Inflammatory macrophage treated with lipopolysaccharide for 4 hours (primary cell): ENCODE measurements around the gene CIAPIN1.

ENCODE experiments used
- DNase-seq: peaks from one replicate; pipeline ENCODE4 v3.0.0-alpha.2; 2020

Gene CIAPIN1

DNA sequence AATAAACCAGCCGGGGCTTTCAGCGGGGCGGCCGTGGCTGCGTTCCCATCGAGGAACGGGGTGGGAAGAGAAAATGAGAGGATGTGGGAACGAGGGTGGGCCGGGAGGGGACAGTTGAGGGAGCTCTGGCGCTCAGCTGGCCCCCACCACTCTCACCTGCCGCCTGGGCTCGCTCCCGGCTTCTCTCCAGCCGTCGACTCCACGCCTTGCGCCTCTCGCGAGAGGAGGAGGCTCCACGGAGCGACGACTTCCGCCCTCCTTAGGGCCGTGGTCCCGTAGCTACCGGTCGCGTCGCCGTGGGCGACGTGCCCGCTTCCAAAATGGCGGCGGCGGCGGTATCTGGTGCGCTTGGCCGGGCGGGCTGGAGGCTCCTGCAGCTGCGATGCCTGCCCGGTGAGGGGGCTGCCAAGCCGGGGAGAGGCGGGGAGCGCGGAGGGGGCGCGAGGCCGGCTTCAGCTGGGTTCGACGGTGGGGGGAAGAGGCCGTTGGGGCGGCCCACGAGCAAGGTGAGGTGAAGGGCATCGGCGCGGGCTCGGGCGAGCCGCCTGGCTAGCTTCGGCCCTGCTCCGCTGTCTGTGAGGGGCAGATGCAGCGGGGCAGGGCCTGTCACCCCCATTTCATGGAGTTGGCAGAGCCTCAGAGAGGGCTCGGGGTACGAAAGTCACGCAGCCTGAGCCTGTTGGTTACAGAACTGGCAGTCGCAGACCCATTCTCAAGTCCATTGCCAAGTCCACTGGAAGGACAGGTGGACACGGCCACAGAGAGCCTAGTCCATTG lies at the start of gene CIAPIN1, which contains the start of gene COQ9:
CIAPIN1 (minus strand) TSS at position 200 of the 777 bp plus-strand sequence. CDS start 6,457 bp downstream, outside the sequence.
COQ9 (plus strand) TSS at position 294 of the 777 bp plus-strand sequence; CDS start at position 321, 27 bp downstream.
- peak; percentile 96 for DNase-seq

DNA sequence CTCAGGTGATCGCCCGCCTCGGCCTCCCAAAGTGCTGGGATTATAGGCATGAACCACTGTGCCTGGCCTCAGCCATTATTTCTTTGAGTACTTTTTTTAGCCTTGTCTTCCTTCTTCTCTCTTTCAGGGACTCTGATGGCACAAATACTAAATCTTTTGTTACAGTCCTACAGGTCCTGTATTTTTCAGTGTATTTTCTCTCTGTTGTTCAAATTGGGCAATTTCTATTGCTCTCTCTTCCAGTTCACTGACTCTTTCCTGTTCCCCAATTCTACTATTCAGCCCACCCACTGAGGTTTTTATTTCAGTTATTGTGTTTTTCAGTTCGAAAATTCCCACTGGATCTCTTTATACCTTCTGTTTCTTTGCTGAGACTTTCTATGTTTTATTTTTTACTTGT lies 46.6 kb upstream of the CIAPIN1 start:
- DNase-seq, result no peak

DNA sequence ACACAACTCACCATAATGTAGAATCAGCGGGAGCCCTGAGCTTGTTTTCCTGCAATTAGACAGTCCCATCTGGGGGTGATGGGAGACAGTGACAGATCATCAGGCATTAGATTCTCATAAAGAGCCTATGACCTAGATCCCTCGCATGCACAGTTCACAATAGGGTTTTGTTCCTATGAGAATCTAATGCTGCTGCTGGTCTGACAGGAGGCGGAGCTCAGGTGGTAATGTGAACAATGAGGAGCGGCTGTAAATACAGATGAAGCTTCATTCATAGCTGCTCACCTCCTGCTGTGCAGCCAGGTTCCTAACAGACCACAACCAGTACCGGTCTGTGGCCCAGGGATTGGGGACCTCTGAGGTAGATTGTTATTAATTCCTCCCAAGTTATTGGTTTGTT lies 42.0 kb upstream of the CIAPIN1 start:
- DNase-seq, result no peak

DNA sequence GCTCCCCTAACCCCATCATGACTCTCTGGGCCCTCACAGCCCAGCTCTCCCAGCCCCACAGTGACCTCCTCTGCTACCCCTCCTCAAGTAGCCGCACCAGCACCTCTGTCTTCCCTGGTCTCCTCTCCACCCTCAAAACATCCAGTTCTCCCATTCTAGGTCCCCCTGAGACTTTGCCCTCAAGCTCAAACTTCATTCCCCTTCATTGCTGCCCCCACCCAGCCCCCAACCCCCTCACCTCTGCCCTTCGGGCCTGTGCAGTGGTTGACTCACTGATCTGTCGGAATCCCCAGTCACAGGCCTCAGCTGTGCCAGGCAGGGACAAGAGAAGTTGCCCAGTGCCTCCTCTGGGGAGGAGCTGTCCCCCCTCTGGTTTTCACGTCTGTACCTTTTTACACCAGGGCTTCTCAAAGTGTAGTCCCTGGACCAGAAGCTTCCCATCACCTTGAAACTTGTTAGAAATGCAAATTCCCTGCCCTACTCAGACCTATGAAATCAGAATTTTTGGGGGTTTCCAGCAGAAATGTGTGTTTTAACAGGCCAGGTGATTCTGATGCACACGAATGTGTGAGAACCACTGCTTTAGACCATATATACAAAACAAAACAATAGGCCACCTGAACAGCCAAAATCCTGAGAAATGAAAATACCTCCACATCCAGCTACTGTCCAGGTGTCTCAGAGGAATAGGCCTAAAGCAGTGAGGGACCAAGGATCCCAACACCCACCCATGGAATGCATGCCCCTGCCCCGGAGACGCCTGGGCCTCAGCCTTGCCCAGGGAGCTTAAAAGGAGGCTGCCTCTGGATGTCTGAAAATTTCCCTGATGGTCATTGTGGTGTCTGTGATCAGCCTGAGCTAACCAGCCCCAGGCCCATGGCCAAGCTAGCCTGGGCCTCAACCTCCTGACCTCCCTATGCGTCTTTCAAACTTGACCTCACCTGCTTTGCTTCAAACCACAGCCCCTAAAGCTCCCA lies 40.0 kb upstream of the CIAPIN1 start:
- DNase-seq, result no peak

DNA sequence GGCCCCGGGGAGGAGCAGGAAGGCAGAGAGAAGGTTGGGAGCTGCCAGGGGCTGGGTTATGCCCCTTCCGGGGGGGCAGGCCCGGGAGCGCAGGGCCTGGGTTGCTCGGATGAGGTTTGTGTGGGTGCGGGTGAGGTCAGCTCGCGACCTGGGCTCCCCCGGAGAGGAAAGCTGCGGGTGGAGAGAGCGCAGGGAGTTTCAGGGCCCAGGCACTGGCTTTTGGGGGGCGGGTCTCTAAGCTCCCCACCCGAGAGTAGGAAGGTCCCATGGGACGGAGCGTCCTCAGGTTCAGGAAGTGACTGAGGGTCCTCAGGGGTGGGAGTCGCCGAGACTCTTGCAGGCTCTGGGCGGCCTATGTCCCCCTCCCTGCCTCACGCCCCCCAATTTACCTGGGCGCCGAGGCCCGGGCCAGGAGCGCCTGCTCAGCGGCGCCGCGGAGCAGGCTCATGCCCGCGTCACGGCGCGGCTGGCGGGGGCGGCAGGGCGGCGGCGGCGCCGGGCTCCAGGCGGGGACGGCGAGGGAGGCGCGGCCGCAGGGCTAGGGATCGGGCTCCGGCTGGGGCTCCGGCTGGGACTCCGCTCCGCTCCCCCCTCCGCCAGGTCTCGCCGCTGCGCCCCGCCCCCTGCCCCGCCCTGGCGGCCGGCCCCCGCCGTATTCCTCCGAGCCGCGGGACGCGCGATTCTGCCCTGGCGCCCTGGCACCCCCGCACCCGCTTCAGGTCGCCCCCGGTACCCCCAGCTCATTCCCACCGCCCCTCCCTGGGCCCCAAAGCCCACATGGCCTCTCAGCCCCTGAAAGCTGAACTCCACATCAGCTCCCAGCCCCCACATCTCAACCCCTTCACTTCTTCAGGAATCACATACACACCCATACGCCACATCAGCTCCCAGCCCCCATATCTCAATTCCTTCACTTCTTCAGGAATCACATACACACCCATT lies 39.0 kb upstream of the CIAPIN1 start, which contains the start of gene DOK4:
DOK4 (minus strand) TSS at position 578 of the 942 bp plus-strand sequence. CDS start 6,986 bp downstream, outside the sequence.
- DNase-seq, result peak; percentile 48

DNA sequence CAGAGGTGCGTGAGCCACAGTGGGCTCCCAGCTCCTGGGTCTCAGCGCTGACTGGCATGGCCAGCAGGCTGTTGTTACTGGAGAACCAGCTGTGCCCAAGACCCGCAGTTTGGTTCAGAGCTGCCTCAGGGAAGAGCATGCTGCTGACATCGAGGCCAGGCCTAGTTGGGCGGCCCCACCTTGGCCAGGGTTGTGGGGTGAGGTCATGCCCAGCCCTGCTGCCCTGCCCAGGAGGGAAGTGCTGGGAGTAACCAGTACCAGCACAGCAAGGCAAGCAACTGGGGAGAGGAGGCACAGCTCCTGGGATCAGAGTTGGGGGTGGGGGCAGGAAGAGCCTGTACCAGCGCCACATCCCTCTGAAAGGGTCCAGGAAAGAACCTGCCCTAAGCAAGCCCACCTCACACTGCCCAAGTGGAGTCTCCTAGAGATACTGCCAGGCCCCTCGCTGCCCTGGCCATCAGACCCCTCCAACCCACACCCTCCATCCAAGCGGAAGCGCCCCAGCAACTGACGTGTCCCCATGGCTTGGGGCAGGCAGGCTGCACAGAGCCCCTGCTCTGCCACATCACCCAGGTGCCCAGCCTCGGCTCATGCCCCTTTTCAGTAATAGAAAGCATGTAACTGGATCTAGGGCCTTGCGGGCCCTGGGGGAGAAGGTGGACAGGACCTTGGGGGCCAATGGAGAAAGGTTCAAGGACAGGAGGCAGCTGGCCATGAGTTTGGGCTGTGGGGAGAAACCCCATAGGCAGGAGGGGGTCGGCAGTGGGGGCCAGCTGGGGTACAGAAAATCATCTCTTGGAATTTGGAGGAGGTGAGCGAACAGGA lies 38.1 kb upstream of the CIAPIN1 start:
- no peak for DNase-seq

DNA sequence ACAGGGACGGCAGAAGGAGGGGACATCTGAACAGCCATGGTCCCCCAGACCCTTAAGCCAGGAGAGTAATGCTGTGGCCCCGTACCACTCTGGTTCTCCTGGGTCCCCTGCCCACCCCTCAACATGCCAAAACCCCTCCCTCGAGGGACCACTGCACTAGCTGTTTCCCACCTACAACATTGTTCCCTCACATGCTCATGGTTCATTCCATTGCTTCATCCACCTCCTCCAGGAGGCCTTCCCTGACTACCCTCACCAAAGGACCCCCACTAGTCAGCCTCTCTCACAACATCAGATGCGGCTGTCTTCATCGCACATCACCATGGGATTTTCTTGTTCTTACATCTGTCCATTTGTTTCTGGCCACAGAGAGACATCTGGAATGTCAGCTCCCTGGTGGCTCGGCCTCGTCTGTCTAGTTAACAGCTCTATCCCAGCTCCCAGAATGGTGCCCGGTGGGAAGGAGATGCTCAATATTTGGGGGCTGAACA lies 37.4 kb upstream of the CIAPIN1 start:
- DNase-seq, result no peak

DNA sequence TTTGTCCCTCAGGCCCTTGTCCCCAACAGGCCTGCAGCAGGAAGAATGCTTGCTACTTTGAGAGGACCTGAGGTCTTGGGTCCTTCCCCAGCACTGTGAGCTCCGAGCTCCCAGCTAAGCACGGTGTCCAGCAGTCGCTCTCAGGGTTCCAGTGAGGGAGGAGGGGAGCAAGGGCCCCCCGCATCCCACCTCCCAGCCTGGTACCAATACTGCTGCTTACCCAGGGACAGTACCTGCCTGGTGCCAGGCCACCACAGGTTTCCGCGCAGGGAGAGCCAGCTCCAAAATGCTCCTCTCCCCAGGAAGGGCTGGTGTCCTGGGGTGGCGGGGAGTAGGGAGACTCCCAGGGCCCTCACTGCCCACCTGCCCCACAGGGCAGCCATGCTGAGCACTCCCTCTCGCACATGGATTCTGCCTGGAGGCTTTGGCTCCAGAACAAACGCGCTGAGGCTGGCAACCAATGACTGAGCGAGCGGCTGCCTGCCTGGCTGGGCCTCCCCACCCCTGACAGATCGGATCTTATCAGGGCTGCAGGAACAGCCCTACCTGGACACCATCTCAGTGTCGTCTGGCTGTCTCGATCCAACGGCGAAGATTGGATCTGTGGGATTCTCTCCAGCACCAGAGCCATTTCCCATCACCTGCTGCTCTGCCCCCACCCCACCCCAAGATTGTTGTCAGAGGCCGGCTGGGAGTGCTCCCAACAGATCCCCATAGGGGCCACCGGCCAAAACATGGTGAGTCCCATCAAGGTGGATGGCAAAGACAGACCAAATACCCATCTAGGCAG lies 36.7 kb upstream of the CIAPIN1 start:
- DNase-seq, result no peak

DNA sequence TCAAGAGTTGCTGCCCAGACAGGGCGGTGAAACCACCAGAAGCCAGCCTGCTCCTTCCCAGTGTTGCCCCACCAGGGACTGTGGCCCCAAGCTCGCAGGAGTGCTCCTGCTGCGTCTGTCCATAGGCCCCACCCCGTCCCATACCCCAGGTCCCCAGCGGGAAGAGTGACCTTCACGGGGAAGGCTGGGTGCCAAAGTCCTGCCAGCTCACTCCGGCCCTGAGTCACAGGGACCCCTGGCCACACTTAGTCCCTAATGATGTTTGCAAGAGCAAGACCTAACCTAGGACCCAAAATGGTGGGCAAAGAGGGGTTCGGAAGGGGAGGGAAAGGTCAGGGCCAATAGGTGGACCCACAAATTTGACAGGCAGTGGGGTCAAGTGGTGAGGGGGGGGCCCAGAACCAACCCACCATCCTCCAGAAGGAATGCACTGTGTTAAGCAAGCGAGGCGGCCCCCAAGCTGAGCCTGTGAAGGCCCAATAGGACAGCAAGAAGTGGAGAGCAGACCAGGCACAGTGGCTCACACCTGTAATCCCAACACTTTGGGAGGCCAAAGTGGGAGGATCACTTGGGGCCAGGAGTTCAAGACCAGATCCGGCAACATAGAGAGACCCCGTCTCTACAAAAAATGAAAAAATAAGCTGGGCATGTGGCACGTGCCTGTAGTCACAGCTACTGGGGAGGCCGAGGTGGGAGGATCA lies 35.8 kb upstream of the CIAPIN1 start:
- DNase-seq, result no peak

DNA sequence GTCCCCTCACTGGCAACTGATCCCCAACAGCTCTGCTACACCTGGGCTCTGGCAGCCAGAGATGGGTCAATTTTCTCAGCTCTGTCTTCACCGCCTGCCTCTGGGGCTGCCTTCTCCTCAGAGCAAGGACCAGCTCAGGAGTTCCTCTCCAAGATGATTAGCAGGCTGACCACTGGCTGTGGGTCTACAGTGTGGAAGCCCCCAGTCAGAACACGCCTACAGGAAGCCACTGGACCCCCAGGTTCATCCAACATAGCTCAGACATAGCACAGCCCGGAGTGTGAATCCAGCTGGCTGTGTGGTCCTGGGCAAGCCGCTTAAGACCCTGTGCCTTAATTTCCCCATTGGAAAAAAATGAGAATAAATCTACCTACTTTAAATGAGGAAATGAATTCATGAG lies 34.2 kb upstream of the CIAPIN1 start:
- no peak for DNase-seq

DNA sequence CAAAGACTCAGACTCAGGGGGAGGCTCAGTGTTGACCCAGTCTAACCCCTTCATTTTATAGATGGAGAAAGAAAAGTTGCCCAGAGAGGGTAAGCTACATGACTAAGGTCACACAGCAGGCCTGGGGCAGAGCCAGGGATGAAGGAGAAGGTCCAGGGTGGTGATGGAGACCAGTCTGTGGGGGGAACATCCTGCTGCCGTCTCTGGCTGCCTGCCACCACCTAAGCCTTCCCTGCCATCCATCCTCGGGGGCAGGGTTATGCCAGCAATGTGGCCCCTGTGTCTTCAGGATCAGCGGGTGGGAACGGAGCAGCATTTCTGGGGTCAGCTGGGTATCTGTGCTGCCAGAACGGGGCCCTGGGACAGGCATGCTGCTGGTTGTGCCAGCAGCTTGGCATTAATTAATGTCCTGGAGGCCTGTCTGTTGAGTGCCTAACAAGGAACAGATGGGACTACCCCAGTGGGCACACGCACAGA lies 33.6 kb upstream of the CIAPIN1 start:
- DNase-seq, result no peak

DNA sequence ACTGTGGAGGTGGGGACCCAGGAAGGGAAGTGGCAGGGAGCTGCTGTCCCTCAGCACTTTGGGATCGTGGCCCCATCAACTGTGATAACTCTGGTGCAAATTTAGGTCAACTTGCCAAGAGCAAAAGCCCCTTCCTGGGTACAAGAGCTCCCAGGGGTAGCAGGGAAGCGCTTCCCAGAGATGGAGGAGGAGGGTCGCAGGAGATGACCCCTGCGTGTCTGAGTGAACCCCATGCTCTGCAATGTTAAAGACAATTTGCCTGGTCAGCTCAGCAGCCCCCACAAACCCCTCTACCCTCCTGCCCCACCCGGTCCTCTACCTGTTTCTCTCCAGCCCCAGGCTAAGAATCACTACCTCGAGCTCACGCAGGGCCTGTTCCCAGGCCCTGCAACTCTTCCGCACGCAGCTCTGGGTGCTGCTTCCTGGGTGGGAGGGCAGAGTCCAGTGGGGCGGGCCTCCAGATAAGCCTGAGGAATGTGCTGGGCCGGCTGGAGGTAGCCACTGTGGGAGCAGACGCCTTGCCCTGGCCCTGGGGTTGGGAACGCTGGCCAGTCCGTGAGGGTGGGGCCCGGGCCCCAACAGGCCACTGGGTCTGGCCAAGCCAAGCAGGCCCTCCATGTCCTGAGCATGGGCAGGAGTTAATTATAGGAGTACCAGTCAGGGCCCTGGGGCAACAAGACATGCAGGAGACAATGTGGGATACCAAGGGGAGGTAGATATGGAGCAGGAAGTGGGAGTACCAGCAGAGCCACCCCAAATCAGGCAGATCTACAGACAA lies 33.0 kb upstream of the CIAPIN1 start:
- no peak for DNase-seq

DNA sequence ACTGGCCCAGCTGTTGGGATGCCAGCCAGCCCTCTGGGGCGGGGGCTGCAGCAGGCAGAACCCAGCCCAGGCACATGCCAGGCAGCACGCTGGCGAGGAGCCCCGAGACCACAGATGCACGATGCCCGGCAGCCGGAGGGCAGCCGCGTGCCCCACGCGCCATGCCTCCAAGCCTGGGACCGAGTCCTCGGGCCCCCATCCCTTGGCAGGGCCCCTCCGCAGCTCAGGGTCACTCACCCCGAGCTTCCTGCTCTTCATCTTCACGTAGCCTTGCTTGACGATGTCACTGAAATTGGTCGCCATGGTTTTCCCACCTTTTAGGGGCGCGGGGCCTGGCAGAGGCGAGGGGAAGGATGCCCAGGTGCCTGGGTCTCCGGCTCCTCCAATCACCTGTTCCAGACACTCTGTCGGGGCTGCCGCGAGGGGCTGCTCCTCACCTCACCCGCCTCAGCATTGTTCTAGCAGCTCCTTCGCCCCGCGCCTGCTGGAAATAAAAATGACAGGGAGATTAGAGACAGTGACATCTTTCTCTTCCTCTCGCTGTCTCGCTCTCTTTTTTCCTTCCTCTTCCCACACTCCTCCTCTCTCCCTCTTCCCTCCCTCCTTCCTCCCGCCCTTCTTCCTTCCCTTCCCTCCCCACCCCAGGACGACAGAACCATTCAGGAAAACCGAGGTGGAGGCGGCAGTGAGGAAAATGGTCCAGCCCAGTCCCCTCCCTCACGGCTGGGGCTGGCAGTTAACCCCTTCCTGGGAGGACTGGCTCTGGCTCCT lies 32.2 kb upstream of the CIAPIN1 start:
- no peak for DNase-seq

DNA sequence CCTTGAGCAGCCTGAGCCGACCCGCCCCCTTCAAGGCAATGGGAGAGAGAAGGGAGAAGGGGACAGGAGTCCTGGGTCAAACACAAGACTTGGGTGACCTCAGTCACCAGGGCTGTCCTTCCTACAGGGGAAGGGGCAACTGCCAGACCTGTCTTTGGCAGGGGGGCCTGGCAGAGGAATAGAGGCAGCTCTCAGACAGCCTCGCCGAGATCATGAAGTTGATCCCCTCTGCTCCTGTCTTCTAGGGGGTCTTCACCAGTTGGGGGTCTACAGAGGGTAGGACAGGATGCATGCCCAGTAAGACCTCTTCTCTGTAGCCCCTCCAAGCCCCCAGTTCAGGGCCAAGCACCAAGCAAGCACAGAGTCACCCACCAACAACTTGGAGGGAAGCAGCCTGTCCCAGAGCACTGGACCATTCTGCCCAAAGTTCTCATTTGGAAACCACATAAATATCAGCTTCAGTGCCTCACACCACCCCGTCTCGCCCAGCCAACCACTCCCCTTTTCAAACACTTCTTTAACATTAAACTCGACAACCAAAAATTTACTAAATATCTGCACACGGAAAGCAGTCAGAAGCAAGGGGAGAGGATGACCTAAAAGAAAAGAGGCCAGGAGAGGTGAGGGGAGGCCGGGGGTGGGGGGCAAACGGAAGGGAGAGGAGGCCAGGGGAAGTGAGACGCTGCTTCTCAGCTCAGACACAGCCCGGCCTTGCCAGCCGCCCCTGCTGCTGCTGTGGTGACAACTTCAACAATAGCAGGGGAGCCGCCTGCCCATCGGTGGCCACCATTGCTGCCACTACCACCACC lies 31.4 kb upstream of the CIAPIN1 start:
- DNase-seq, result no peak

DNA sequence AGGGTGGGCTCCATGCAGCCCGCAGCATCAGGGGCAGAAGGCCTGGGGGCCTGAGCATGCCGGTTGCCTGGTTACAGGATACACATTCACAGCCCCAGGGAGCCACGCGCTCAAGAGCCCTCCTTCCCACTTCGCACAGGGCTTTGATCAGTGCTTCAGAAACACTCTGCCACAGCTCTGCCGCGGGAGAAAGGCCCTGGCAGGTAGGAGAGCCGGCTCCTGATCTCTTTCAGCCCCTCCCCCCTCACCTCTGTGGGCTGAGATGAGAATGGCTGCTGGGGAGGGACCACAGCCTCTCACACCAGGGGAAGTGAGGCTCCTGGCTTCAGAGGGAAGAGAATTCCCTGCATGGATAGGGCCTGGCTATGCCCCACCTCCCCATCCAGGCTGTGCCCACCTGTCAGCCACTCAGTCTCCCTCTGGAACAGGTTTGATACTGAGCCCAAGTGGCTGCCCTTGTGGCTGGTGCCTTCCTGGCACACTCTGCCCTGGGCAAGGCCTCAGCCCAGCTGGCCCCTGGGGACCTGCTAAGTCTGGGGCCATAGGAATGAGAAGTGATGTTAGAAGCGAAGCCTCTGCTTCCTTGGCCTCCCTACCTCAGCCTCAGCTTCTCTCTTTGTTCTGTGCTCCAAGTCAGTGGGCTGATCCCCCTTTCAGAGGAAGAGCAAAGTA lies 30.5 kb upstream of the CIAPIN1 start:
- DNase-seq, result no peak
